Parathyroid adenoma (tissue), 2 donors: ENCODE results near the gene EDIL3.
"Not testable (repeated sequence)": the region's sequence is repeated elsewhere in the genome, so short reads cannot be mapped to it uniquely, and the experiment has no call there.

Experiments used
- H2AFZ ChIP-seq: fragments of 300-600 bp; sonication (generic); one replicate; pipeline ENCODE4 v1.7.0; 2017; ENCODE audit warnings: antibody characterized with exemption, mild to moderate bottlenecking
- H3K27ac ChIP-seq: fragments of 300-600 bp; sonication (generic); one replicate; pipeline ENCODE4 v1.7.0; 2017
- H3K27me3 ChIP-seq: fragments of 300-600 bp; sonication (generic); one replicate; pipeline ENCODE4 v1.7.0; 2017; ENCODE audit warnings: low read length; ENCODE audit not compliant: control insufficient read depth, insufficient read depth
- H3K36me3 ChIP-seq: fragments of 300-600 bp; sonication (generic); one replicate; pipeline ENCODE4 v1.7.0; 2017; ENCODE audit warnings: low read length; ENCODE audit not compliant: control insufficient read depth, insufficient read depth
- H3K4me1 ChIP-seq: fragments of 300-600 bp; sonication (generic); one replicate; pipeline ENCODE4 v1.7.0; 2017; ENCODE audit warnings: control low read depth
- H3K4me2 ChIP-seq: fragments of 300-600 bp; sonication (generic); one replicate; pipeline ENCODE4 v1.7.0; 2017; ENCODE audit warnings: low read length
- H3K4me3 ChIP-seq: fragments of 300-600 bp; sonication (generic); one replicate; pipeline ENCODE4 v1.7.0; 2017; ENCODE audit warnings: low read depth, low read length
- H3K79me2 ChIP-seq: fragments of 300-600 bp; sonication (generic); one replicate; pipeline ENCODE4 v1.7.0; 2017; ENCODE audit warnings: control low read depth
- H3K9ac ChIP-seq: fragments of 300-600 bp; sonication (generic); one replicate; pipeline ENCODE4 v1.7.0; 2017; ENCODE audit warnings: mild to moderate bottlenecking
- H3K9me3 ChIP-seq: fragments of 300-600 bp; sonication (generic); one replicate; pipeline ENCODE4 v1.7.0; 2017; ENCODE audit warnings: low read length; ENCODE audit not compliant: control insufficient read depth
- CTCF ChIP-seq: fragments of 300-600 bp; sonication (generic); IDR thresholded peaks from one replicate; pipeline ENCODE4 v1.7.0; 2017; ENCODE audit warnings: antibody characterized with exemption, mild to moderate bottlenecking
- donor health status: primary hyperparathyroidism.

Gene EDIL3

GRCh38 chr5:84327591-84327990 lies 57.1 kb downstream of the EDIL3 start:
- no peak overlapping the region for H3K4me3 ChIP-seq
- no peaks in the 10 kb centered on the region for H3K27me3 ChIP-seq
- H3K4me1 ChIP-seq = no peaks in the 10 kb centered on the region
- no peaks in the 10 kb centered on the region for H3K36me3 ChIP-seq
- H3K27ac ChIP-seq = no peak overlapping the region
- no peaks in the 10 kb centered on the region for H3K79me2 ChIP-seq
- no peak overlapping the region for H3K4me2 ChIP-seq
- TF ChIP-seq CTCF = no peak
- H3K9ac ChIP-seq = no peak overlapping the region
- no peak overlapping the region for H2AFZ ChIP-seq
- H3K9me3 ChIP-seq = no peaks in the 10 kb centered on the region

GRCh38 chr5:84322646-84323045 lies 62.0 kb downstream of the EDIL3 start:
- Histone ChIP-seq H3K4me1 (no peaks in the 10 kb centered on the region), H3K9me3 (no peaks in the 10 kb centered on the region), H3K9ac (no peak overlapping the region), H3K4me3 (no peak overlapping the region), H3K36me3 (no peaks in the 10 kb centered on the region), H3K79me2 (no peaks in the 10 kb centered on the region), H3K27me3 (no peaks in the 10 kb centered on the region), H3K27ac (no peak overlapping the region), H2AFZ (no peak overlapping the region), H3K4me2 (no peak overlapping the region)
- no peak for TF ChIP-seq CTCF

GRCh38 chr5:84317826-84318225 lies 66.9 kb downstream of the EDIL3 start:
- H3K27ac ChIP-seq, H3K9ac ChIP-seq, H3K79me2 ChIP-seq, H3K36me3 ChIP-seq, H2AFZ ChIP-seq, H3K27me3 ChIP-seq, H3K4me3 ChIP-seq, H3K4me1 ChIP-seq, H3K4me2 ChIP-seq, H3K9me3 ChIP-seq: not testable (repeated sequence)

- not testable (repeated sequence) for H3K4me1 ChIP-seq, H2AFZ ChIP-seq, H3K27ac ChIP-seq, H3K36me3 ChIP-seq, H3K4me3 ChIP-seq, H3K79me2 ChIP-seq, H3K9ac ChIP-seq, H3K9me3 ChIP-seq, H3K4me2 ChIP-seq, H3K27me3 ChIP-seq
These were observed 72.4 kb downstream of the EDIL3 start for GRCh38 chr5:84312280-84312679.

- not testable (repeated sequence) for H3K4me3 ChIP-seq, H3K27me3 ChIP-seq, H2AFZ ChIP-seq, H3K27ac ChIP-seq, H3K9me3 ChIP-seq, H3K4me1 ChIP-seq, H3K4me2 ChIP-seq, H3K9ac ChIP-seq, H3K79me2 ChIP-seq, H3K36me3 ChIP-seq
These were observed 74.8 kb downstream of the EDIL3 start for GRCh38 chr5:84309850-84310249.

GRCh38 chr5:84306601-84307000 lies 78.1 kb downstream of the EDIL3 start:
- Histone ChIP-seq H3K9ac (no peak overlapping the region), H3K4me2 (no peak overlapping the region), H3K79me2 (no peaks in the 10 kb centered on the region), H3K9me3 (no peaks in the 10 kb centered on the region), H3K27ac (no peak overlapping the region), H2AFZ (no peak overlapping the region), H3K27me3 (no peaks in the 10 kb centered on the region), H3K4me3 (no peak overlapping the region), H3K36me3 (no peaks in the 10 kb centered on the region), H3K4me1 (no peaks in the 10 kb centered on the region)
- TF ChIP-seq CTCF = no peak
